ENCODE measurements around the gene CLRN1. TPM values are rescaled to one million over a fixed set of nuclear protein-coding genes. Genes with fewer than 3 reads are reported as not detected.

CLRN1 gene
- total and polyA plus RNA-seq, 10 donors = not detected

- no peak overlapping the region for H3K4me3 ChIP-seq
- no peak overlapping the region for H3K27ac ChIP-seq
- WGBS, 5 donors = 60 to 85% (median 69%) methylated on average over 4 of the region's 4 CpGs
- no peaks in the 10 kb centered on the region for H3K27me3 ChIP-seq (replicated peaks in 1 of 7)
- intact Hi-C loops (cut with DNase I; ENCODE audit: low total_unique reads) = no loop called here
- no peaks in the 10 kb centered on the region for H3K4me1 ChIP-seq
- TF ChIP-seq POLR2A (IDR thresholded peaks at IDR 0.05) (no peak), CTCF (IDR thresholded peaks at IDR 0.05 in 8 of 11, conservative IDR thresholded peaks at IDR 0.05 in 3 of 11) (no peak), POLR2AphosphoS5 (IDR thresholded peaks at IDR 0.05) (no peak)
- no peak for DNase-seq
- H3K36me3 ChIP-seq = no peaks in the 10 kb centered on the region
- no peaks in the 10 kb centered on the region for H3K9me3 ChIP-seq
Measured at GRCh38 chr3:150913133-150913922, 59.2 kb downstream of the CLRN1 start.

- 50 to 57% (median 56%) methylated on average over 3 of the region's 3 CpGs for WGBS, 5 donors
- no peak for DNase-seq
- H3K9me3 ChIP-seq = no peaks in the 10 kb centered on the region
Measured at GRCh38 chr3:150912501-150912900, 60.0 kb downstream of the CLRN1 start.

GRCh38 chr3:150911771-150912170, 60.8 kb downstream of the CLRN1 start:
- TF ChIP-seq POLR2AphosphoS5 (IDR thresholded peaks at IDR 0.05) (no peak), POLR2A (IDR thresholded peaks at IDR 0.05) (no peak), CTCF (IDR thresholded peaks at IDR 0.05 in 8 of 11, conservative IDR thresholded peaks at IDR 0.05 in 3 of 11) (no peak)
- no peaks in the 10 kb centered on the region for H3K27me3 ChIP-seq (replicated peaks in 1 of 7)
- intact Hi-C loops (cut with DNase I; ENCODE audit: low total_unique reads) = no loop called here
- no peaks in the 10 kb centered on the region for H3K4me1 ChIP-seq
- no peak overlapping the region for H3K27ac ChIP-seq
- no peak for DNase-seq
- H3K9me3 ChIP-seq = no peaks in the 10 kb centered on the region
- H3K36me3 ChIP-seq = no peaks in the 10 kb centered on the region
- H3K4me3 ChIP-seq = no peak overlapping the region

More at GRCh38 chr3:150912501-150912900, 60.0 kb downstream of the CLRN1 start:
- no peak for TF ChIP-seq POLR2AphosphoS5 (IDR thresholded peaks at IDR 0.05)
- no peak for TF ChIP-seq POLR2A (IDR thresholded peaks at IDR 0.05)
- TF ChIP-seq CTCF (IDR thresholded peaks at IDR 0.05 in 8 of 11, conservative IDR thresholded peaks at IDR 0.05 in 3 of 11) = no peak
- intact Hi-C loops (cut with DNase I; ENCODE audit: low total_unique reads) = no loop called here
- Histone ChIP-seq H3K4me1 (no peaks in the 10 kb centered on the region), H3K27me3 (replicated peaks in 1 of 7) (no peaks in the 10 kb centered on the region), H3K27ac (no peak overlapping the region), H3K36me3 (no peaks in the 10 kb centered on the region), H3K4me3 (no peak overlapping the region)

GRCh38 chr3:150906461-150906860, 66.1 kb downstream of the CLRN1 start:
- Histone ChIP-seq H3K36me3 (no peaks in the 10 kb centered on the region), H3K4me1 (no peaks in the 10 kb centered on the region), H3K4me3 (no peak overlapping the region), H3K9me3 (no peaks in the 10 kb centered on the region), H3K27ac (no peak overlapping the region), H3K27me3 (replicated peaks in 1 of 7) (no peaks in the 10 kb centered on the region)
- 39 to 71% (median 56%) methylated on average over 1 of the region's 1 CpG for WGBS, 5 donors
- no peak for TF ChIP-seq POLR2AphosphoS5 (IDR thresholded peaks at IDR 0.05)
- no peak for TF ChIP-seq POLR2A (IDR thresholded peaks at IDR 0.05)
- TF ChIP-seq CTCF (IDR thresholded peaks at IDR 0.05 in 8 of 11, conservative IDR thresholded peaks at IDR 0.05 in 3 of 11) = no peak
- no peak for DNase-seq
- intact Hi-C loops (cut with DNase I; ENCODE audit: low total_unique reads) = no loop called here
